ENCODE data around the gene TNFRSF25. TPM values are rescaled to one million over a fixed set of nuclear protein-coding genes. Genes with fewer than 3 reads are reported as not detected.

TNFRSF25 gene
- total and polyA plus RNA-seq, 3 donors from 2014 or later: 6.2 to 14.0 (median 13.4) TPM

GRCh38 chr1:6507461-6507911 lies 41.5 kb upstream of the TNFRSF25 start:
- H3K4me1 ChIP-seq: peaks cover 12% of the 10 kb centered on the region
- intact Hi-C loops (cut with DNase I; ENCODE audit: low total_unique reads): no loop called here
- no peak overlapping the region for H3K4me3 ChIP-seq
- no peaks in the 10 kb centered on the region for H3K36me3 ChIP-seq (ENCODE audit: low read depth, missing control alignments)
- DNase-seq: no peak
- TF ChIP-seq CTCF (IDR thresholded peaks at IDR 0.05): no peak
- TF ChIP-seq POLR2A (IDR thresholded peaks at IDR 0.05): no peak
- no peaks in the 10 kb centered on the region for H3K27me3 ChIP-seq
- 54 to 73% methylated on average over 2 to 12 of the region's 12 CpGs for WGBS, 2 donors
- no peaks in the 10 kb centered on the region for H3K9me3 ChIP-seq
- H3K27ac ChIP-seq: no peak overlapping the region

GRCh38 chr1:6507037-6507428 lies 41.1 kb upstream of the TNFRSF25 start:
- 84 to 86% methylated on average over 6 to 7 of the region's 7 CpGs for whole genome bisulfite sequencing, 2 donors
- Histone ChIP-seq H3K9me3 (no peaks in the 10 kb centered on the region), H3K27me3 (no peaks in the 10 kb centered on the region), H3K27ac (no peak overlapping the region), H3K4me3 (no peak overlapping the region), H3K4me1 (peaks cover 16% of the 10 kb centered on the region), H3K36me3 (ENCODE audit: low read depth, missing control alignments) (no peaks in the 10 kb centered on the region)
- TF ChIP-seq POLR2A (IDR thresholded peaks at IDR 0.05) (no peak), CTCF (IDR thresholded peaks at IDR 0.05) (no peak)
- intact Hi-C loops (cut with DNase I; ENCODE audit: low total_unique reads): no loop called here
- no peak for DNase-seq

GRCh38 chr1:6506210-6507036 lies 40.5 kb upstream of the TNFRSF25 start:
- H3K27me3 ChIP-seq: no peaks in the 10 kb centered on the region
- no peaks in the 10 kb centered on the region for H3K9me3 ChIP-seq
- no peaks in the 10 kb centered on the region for H3K36me3 ChIP-seq (ENCODE audit: low read depth, missing control alignments)
- WGBS, 2 donors: 87 to 90% methylated on average over 22 to 31 of the region's 31 CpGs
- H3K4me3 ChIP-seq: no peak overlapping the region
- TF ChIP-seq POLR2A (IDR thresholded peaks at IDR 0.05) (no peak), CTCF (IDR thresholded peaks at IDR 0.05) (no peak)
- DNase-seq: no peak
- H3K27ac ChIP-seq: no peak overlapping the region
- intact Hi-C loops (cut with DNase I; ENCODE audit: low total_unique reads): no loop called here
- peaks cover 22% of the 10 kb centered on the region for H3K4me1 ChIP-seq

- no peak for DNase-seq
- no peak overlapping the region for H3K27ac ChIP-seq
- intact Hi-C loops (cut with DNase I; ENCODE audit: low total_unique reads): no loop called here
- WGBS, 2 donors: 91 to 96% methylated on average over 8 to 24 of the region's 31 CpGs
- TF ChIP-seq CTCF (IDR thresholded peaks at IDR 0.05) (no peak), POLR2A (IDR thresholded peaks at IDR 0.05) (no peak)
- no peaks in the 10 kb centered on the region for H3K9me3 ChIP-seq
- H3K36me3 ChIP-seq (ENCODE audit: low read depth, missing control alignments): no peaks in the 10 kb centered on the region
- peaks cover 29% of the 10 kb centered on the region for H3K4me1 ChIP-seq
- no peak overlapping the region for H3K4me3 ChIP-seq
- no peaks in the 10 kb centered on the region for H3K27me3 ChIP-seq
These were observed 39.6 kb upstream of the TNFRSF25 start for GRCh38 chr1:6505367-6506209.
